VCaP (cell line): ENCODE results near the gene PNPLA3.
"Not testable (repeated sequence)": the region's sequence is repeated elsewhere in the genome, so short reads cannot be mapped to it uniquely, and the experiment has no call there.

Experiments used
- H3K27ac ChIP-seq: fragments of 450-650 bp; 2 replicates; pipeline ENCODE4 v1.5.1; 2017
- CTCF ChIP-seq: fragments of 450-650 bp; conservative IDR thresholded peaks from 2 replicates; pipeline ENCODE4 v1.5.1; 2017; ENCODE audit warnings: mild to moderate bottlenecking, moderate library complexity

The PNPLA3 gene

GRCh38 chr22:43901976-43902643, 21.5 kb upstream of the PNPLA3 start:
- H3K27ac ChIP-seq, result no peak overlapping the region
- no peak for TF ChIP-seq CTCF

- not testable (repeated sequence) for H3K27ac ChIP-seq
Measured at GRCh38 chr22:43903033-43903432, 20.6 kb upstream of the PNPLA3 start.

- not testable (repeated sequence) for H3K27ac ChIP-seq
- peak; percentile 71 for TF ChIP-seq CTCF
Measured at GRCh38 chr22:43904412-43904811, 19.2 kb upstream of the PNPLA3 start.

- TF ChIP-seq CTCF, result no peak
Measured at GRCh38 chr22:43905681-43906080, 17.9 kb upstream of the PNPLA3 start.

GRCh38 chr22:43909708-43910107, 13.9 kb upstream of the PNPLA3 start:
- H3K27ac ChIP-seq, result no peak overlapping the region
- no peak for TF ChIP-seq CTCF

More at GRCh38 chr22:43905681-43906080, 17.9 kb upstream of the PNPLA3 start:
- no peak overlapping the region for H3K27ac ChIP-seq

- TF ChIP-seq CTCF, result no peak
- H3K27ac ChIP-seq, result no peak overlapping the region
Measured at GRCh38 chr22:43910178-43910695, 13.4 kb upstream of the PNPLA3 start.

- H3K27ac ChIP-seq, result no peak overlapping the region
- TF ChIP-seq CTCF, result no peak
Measured at GRCh38 chr22:43911351-43911750, 12.3 kb upstream of the PNPLA3 start.

GRCh38 chr22:43917521-43917920, 6.1 kb upstream of the PNPLA3 start:
- no peak overlapping the region for H3K27ac ChIP-seq
- TF ChIP-seq CTCF, result no peak
